RWPE2 (cell line): Measurements from ENCODE around the gene AFM.

Source experiments
- ATAC-seq: fragments of 200-7000 bp; cut with Tn5 transposase; 3 replicates; pipeline ENCODE4 v1.9.1; 2021; ENCODE audit warnings: low read depth
- DNase-seq: peaks from one replicate; pipeline ENCODE4 v3.0.0-alpha.2; 2020; ENCODE audit warnings: low spot score
- H3K27ac ChIP-seq: fragments of 450-650 bp; 2 replicates; pipeline ENCODE4 v1.5.1; 2017; ENCODE audit warnings: mild to moderate bottlenecking; ENCODE audit not compliant: poor library complexity, severe bottlenecking
- H3K27me3 ChIP-seq: fragments of 250-450 bp; sonication (Bioruptor Pico); 2 replicates; pipeline ENCODE4 v1.5.1; 2021; ENCODE audit warnings: mild to moderate bottlenecking, moderate library complexity; ENCODE audit not compliant: insufficient read depth, poor library complexity, severe bottlenecking
- H3K36me3 ChIP-seq: fragments of 250-450 bp; sonication (Bioruptor Pico); 2 replicates; pipeline ENCODE4 v1.5.1; 2020; ENCODE audit warnings: low read depth, mild to moderate bottlenecking, moderate library complexity
- H3K4me1 ChIP-seq: fragments of 250-450 bp; sonication (Bioruptor Pico); 2 replicates; pipeline ENCODE4 v1.5.1; 2021; ENCODE audit warnings: mild to moderate bottlenecking, moderate library complexity; ENCODE audit not compliant: insufficient read depth, poor library complexity, severe bottlenecking
- H3K4me3 ChIP-seq: fragments of 250-450 bp; sonication (Bioruptor Pico); 2 replicates; pipeline ENCODE4 v1.5.1; 2021; ENCODE audit warnings: mild to moderate bottlenecking, moderate library complexity; ENCODE audit not compliant: severe bottlenecking
- H3K9me3 ChIP-seq: fragments of 250-450 bp; sonication (Bioruptor Pico); 2 replicates; pipeline ENCODE4 v1.5.1; 2021; ENCODE audit warnings: mild to moderate bottlenecking, moderate library complexity; ENCODE audit not compliant: severe bottlenecking
- CTCF ChIP-seq: fragments of 450-650 bp; IDR thresholded peaks from one replicate; pipeline ENCODE4 v1.5.1; 2017; ENCODE audit warnings: mild to moderate bottlenecking, moderate library complexity; ENCODE audit not compliant: poor library complexity, severe bottlenecking

The AFM gene

GRCh38 chr4:73523126-73523525 lies 41.6 kb downstream of the AFM start:
- Histone ChIP-seq H3K36me3 (no peaks in the 10 kb centered on the region), H3K9me3 (no peaks in the 10 kb centered on the region), H3K27ac (no peak overlapping the region), H3K4me1 (no peaks in the 10 kb centered on the region), H3K4me3 (no peak overlapping the region), H3K27me3 (no peaks in the 10 kb centered on the region)
- DNase-seq (no peak), ATAC-seq (no peak)
- no peak for TF ChIP-seq CTCF

GRCh38 chr4:73525611-73526010 lies 44.1 kb downstream of the AFM start:
- H3K27me3 ChIP-seq = no peaks in the 10 kb centered on the region
- no peak overlapping the region for H3K4me3 ChIP-seq
- H3K9me3 ChIP-seq = no peaks in the 10 kb centered on the region
- H3K4me1 ChIP-seq = no peaks in the 10 kb centered on the region
- H3K27ac ChIP-seq = no peak overlapping the region
- no peak for DNase-seq
- TF ChIP-seq CTCF = no peak
- H3K36me3 ChIP-seq = no peaks in the 10 kb centered on the region
- ATAC-seq = no peak

GRCh38 chr4:73527196-73527595 lies 45.7 kb downstream of the AFM start:
- Histone ChIP-seq H3K9me3 (no peaks in the 10 kb centered on the region), H3K4me3 (no peak overlapping the region), H3K36me3 (no peaks in the 10 kb centered on the region), H3K4me1 (no peaks in the 10 kb centered on the region), H3K27me3 (no peaks in the 10 kb centered on the region), H3K27ac (no peak overlapping the region)
- TF ChIP-seq CTCF = no peak
- ATAC-seq (no peak), DNase-seq (no peak)

DNA sequence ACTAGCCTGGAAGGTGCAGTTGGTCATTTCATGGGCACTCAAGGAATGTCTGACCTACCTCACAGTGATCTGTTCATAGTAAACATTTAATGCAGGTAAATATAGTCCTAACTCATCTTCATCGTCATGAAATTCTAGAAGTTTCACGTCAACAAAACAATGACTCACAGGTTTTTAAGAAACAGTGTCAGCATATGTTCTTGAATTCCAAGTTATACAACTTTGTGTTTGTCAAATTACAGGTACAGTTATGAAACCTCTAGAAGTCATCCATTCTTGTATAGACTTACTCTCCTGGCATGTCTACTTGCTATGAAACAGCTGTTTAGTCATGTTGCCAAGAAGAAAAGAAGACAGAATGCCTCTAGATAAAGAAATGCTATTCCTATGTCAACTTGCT lies 46.6 kb downstream of the AFM start:
- no peak overlapping the region for H3K4me3 ChIP-seq
- no peak for TF ChIP-seq CTCF
- no peaks in the 10 kb centered on the region for H3K4me1 ChIP-seq
- H3K27me3 ChIP-seq = no peaks in the 10 kb centered on the region
- H3K27ac ChIP-seq = no peak overlapping the region
- peak; percentile 86 for ATAC-seq
- DNase-seq = no peak
- no peaks in the 10 kb centered on the region for H3K9me3 ChIP-seq
- no peaks in the 10 kb centered on the region for H3K36me3 ChIP-seq

- Histone ChIP-seq H3K9me3 (no peaks in the 10 kb centered on the region), H3K36me3 (no peaks in the 10 kb centered on the region), H3K4me3 (no peak overlapping the region), H3K4me1 (no peaks in the 10 kb centered on the region), H3K27ac (no peak overlapping the region), H3K27me3 (no peaks in the 10 kb centered on the region)
- no peak for DNase-seq
- no peak for TF ChIP-seq CTCF
- ATAC-seq = no peak
These were observed 52.2 kb downstream of the AFM start for GRCh38 chr4:73533515-73534422.
